PC-9 (cell line): ENCODE measurements around the gene RPS19BP1.

Source experiments
- EZH2 ChIP-seq: fragments of 200-600 bp; sonication (generic); IDR thresholded peaks from 2 replicates; pipeline ENCODE4 v1.8.0; 2017; ENCODE audit warnings: antibody characterized with exemption, low read depth
- TF ChIP-seq, protein P1 (sequence below): fragments of 200-600 bp; sonication (generic); conservative IDR thresholded peaks from 2 replicates; pipeline ENCODE4 v1.6.1; 2017; ENCODE audit warnings: mixed run types, antibody characterized with exemption, mild to moderate bottlenecking, moderate library complexity

DNA sequence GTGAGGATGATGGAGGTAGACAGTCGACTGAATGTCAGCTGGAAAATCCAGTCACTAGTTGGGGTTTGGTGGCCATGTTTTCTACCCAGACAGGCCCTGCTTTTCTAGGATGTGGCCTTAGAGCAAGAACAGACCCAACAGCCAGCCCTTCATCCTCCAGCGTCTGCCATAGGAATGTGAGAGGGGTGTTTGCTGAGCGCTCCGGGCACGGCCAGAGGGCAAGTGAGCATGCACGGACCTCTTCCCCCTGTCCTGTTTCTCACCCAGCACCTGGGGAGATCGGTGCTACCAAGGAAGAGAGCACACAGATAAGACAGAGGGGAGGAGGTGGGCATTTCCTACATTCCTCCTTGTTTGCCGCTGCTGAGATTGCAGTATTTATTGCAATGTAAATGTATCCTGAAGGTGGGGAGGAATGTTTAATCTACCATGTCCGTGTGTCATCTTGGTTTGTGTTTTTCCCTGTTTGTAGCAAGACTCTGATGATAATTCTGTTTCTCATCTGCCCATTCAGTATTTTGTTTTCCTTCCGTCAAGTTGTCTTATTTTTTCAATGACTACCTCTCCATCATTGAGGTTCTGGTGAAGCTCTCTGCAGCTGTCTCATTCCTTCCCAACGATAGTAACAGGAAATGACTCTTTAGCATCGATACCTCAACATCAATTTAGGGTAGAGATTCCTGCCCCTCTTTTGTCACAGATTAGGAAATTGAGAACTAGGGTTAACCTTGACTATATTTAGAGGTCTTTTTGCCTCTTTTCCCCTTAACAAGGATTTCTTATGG lies 17.1 kb downstream of the RPS19BP1 start:
- TF ChIP-seq, protein P1, sequence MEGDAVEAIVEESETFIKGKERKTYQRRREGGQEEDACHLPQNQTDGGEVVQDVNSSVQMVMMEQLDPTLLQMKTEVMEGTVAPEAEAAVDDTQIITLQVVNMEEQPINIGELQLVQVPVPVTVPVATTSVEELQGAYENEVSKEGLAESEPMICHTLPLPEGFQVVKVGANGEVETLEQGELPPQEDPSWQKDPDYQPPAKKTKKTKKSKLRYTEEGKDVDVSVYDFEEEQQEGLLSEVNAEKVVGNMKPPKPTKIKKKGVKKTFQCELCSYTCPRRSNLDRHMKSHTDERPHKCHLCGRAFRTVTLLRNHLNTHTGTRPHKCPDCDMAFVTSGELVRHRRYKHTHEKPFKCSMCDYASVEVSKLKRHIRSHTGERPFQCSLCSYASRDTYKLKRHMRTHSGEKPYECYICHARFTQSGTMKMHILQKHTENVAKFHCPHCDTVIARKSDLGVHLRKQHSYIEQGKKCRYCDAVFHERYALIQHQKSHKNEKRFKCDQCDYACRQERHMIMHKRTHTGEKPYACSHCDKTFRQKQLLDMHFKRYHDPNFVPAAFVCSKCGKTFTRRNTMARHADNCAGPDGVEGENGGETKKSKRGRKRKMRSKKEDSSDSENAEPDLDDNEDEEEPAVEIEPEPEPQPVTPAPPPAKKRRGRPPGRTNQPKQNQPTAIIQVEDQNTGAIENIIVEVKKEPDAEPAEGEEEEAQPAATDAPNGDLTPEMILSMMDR, result no peak
- no peak for TF ChIP-seq EZH2
